RKO (cell line): Measurements from ENCODE around the gene OGFR.

Experiments
- DNase-seq: peaks from one replicate; pipeline ENCODE4 v3.0.0-alpha.2; 2016; ENCODE audit warnings: low spot score

Gene OGFR

DNA sequence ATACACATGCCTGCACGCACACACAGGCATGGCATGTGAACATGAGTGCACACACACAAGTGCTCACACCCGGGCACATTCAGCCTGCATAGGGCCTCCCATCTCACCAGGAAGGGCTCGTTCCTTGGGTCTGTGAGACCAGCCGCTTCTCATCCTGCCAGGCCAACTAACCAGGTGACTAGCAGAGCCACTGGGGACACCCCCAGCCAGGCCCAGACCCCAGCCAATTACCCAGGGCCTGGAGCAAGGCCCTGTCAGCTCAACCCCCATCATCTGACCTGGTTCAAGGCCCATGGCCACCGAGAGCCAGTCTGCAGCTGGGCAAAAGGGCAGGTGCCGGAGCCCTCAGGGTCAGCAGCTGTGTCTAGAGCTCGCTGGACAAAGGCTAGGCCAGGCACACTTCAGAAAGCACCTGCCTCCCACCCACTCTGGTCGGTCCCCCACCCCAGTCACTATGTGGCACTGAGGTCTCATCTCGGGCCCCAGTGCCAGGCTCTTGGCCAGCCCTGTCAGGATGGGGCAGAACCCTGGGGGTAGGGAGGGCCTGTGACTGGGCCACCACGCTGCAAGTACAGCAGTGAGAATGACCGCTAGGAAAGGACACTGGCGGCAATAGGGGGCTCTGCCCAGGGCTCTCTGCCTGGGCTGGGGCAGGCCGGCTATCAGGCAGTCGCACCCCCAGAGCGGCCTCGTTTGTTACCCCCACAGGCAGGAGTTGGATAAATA, 35.1 kb upstream of the OGFR start:
- no peak for DNase-seq

DNA sequence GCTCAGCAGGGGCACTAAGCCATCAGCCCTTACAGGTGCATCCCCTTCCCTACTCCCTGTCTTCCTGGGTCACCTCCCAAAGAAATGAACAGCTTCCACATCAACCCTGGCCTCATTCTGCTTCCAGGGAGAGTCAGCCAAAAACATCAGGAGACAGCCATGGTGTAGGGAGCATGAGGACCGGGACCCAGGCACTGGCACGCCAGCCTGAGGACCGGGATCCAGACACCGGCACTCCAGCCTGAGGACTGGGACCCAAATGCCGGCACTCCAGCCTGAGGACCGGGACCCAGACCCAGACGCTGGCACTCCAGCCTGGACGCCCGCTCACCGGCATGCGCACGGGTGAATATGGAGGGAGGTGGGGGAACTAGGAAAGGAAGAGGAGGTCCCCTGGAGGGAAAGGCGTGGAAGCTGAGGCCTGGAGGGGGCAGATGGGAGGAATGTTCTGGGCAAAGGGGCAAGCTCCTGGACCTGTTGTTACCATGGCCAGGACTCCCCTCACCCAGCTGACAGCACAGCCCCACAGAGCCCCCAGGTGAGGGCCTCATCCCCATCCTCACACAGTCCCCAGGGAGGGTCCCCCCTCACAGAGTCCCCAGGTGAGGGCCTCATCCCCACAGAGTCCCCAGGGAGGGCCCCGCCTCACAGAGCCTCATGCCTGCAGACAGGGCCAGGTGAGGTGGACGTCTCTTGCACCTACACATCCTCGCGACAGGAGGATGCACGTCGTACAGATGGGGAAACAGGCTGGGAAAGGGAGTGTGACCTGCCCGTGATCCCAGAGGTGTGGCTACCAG, 34.3 kb upstream of the OGFR start:
- DNase-seq: no peak

DNA sequence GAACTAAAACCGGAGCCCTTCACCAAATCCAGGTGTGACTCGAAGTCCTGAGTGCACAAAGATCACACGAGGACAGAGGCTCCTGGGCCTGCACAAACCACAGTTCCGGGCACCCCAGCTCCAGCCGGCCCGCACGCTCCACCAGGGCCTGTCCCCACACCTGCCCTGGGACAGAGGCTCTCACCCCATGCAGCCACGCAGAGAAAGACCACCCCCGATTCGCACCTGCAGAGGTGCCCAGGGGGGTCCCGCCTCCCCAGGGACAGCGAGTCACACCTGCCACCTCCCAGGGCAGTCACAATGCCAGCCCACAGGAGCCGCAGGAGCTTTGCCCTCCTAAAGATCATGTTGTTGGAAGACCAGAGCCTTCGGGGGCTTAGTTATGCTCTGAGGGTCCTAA, 33.7 kb upstream of the OGFR start:
- DNase-seq: no peak

DNA sequence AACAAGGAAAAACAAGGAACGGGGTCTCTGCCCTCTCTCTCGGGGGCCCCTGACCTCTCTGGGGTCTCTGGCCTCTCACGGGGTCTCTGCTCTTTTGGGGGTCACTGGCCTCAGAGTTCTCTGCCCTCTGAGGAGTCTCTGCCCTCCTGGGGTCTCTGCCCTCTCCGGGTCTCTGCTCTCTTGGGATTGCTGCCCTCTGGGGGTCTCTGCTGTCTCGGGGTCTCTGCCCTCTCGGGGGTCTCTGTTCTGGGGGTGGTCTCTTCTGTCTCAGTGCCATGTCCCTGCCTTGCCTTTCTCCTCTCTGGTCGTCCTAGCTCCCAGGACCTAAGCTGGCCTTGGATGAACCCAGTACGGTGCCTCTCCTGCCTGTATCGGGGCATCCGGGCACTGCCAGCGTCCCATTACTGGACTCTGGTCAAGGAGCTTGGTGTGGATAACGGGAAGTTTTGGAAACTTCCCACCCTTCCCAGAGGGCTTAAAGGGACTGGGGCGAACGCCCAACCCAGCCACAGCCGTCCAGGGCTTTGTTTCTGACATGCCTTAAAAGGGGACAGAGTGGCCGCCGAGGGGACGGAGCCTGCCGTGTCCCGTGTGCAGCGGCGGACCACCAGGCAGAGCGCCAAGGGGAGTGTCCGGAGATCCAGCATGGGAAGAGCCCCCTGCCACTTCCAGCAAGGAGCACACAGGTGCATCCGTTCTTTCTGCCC, 33.1 kb upstream of the OGFR start:
- no peak for DNase-seq

DNA sequence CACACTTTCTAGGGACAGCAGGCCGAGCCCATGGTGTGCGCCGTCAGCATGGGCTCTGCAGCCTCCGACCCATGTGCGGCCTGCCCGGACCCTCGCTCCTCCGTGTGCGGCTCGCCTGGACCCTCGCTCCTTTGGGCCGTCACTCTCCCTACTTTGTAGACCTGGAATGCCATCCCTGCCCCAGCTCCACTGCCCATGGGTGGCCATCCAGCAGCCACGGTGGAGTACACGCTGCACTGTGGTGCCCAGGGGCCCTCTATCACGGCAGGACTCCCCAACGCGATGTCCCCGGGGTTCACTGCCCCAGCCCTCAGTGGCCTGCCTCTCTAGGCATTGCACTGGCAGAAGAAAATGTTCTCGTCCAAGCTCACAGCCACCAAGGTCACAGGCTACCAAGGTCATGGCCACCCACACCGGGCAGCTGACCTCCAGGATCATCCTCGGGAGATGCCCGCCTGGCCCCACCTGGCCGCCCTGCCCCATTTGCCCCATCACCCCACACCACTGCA, 32.5 kb upstream of the OGFR start:
- no peak for DNase-seq

DNA sequence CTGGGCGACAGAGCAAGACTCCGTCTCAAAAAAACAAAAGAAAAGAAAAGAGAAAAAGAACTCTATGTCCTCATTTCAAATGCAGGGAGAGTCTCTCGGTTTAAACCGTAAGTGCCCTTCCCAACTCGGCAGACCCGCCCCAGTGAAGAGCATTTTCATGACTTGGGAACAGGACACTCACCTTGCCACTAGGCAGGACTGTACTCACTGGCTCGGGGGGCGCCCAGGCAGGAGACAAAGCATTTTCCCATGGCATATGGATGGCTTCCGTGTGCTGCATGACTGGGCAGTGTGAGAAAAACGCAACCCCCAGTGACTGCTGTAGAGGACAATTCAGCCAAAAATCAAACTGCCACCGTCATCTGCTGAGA, 32.0 kb upstream of the OGFR start:
- DNase-seq: no peak

DNA sequence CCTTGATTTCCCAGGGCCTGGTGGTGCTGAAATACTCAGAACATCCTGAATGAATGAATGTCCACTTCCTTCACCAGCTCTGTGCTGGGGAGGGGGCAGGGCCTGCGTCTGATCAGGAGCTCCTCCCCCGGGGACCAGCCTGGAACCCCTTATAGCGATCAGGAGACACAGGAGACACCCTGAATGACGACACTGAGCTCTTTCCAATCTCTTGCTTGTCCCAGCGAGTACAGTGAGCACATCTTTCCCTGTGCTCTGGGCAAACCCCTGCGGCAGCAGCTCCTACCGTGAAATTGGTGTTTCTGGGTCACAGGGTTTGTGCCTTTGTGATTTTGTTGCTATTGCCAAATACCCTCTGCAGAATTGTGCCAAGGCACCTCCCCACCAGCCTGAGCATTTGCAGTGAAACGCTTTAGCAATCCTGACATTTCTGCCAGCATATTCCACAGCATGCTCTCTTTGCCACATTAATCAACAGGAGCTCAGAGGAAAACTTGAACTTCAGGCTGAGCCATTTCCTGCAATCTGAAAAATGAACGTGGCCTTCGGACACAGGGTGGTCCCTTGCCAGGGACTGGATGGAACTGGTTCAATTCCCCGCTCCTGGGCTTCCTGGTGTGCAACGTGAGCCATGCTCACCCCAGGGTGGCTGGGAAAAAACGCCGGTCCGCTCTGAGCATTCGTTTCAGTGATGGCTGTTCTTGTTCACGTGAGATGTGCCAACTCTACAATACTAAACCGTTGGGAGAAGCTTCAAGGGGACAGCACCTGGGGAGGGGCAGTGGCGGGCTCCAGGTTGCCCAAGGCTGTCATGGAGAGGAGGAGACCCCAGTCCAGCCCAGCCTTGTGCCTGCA, 31.4 kb upstream of the OGFR start:
- DNase-seq: no peak

DNA sequence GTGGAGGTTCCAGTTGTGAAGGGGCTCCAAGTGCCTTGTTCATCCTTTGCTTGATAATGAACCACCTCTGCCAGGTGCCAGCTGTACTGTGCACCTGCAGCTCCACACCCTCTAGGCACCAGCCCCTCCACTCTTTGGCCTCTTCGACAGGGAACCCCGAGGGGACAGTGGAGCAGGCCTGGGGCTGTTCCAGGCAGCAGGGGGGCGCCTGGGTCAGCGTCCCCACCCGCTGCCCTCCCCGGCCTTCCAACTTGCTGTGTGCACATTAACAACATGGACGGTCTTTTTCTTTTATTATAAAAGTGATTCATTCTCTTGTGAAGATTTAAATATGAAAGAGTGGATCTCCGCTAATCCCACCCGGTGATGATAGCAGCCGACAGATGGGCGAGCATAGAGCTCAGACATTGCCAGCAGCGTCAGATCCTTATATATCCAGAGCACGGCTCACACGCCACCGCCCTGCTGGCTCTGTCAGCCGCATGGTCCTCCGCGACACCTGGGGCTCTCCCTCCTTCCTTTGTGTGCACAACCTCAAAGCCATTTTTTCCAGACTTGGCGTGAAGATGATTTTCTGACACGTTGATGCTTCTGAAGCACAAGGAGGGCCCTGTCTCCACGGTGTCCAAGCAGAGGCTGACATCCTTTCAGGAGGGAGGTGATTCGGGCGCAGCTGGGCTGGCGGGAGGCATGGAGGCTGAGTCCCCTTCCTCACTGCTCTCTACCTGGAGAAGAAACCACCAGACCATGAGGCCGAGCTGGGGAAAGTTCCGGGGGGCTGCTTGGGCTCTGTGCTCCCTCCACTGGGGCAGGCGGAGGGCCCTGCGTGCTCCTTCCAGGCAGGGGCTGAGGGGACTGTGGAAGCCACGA, 30.6 kb upstream of the OGFR start:
- DNase-seq: no peak

DNA sequence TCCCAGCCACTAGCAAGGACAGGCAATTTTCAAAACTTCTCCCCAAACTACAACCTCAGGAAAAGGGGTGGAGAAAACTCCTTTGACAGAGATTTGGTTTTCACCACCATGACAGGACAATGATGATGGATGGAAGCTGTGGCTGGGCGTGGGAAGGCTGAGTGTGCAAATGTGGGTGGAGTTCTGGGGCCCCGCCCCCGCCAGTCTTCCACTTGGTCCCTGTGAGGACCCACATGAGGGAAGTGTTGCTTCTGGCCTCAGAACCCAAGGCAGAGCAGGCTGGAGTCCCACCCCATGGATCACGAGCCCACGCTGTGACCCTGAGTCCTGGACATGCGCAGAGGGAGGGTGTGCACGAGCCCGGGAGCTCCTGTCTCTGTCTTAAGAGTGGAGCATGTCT, 29.9 kb upstream of the OGFR start:
- DNase-seq: peak; percentile 29

DNA sequence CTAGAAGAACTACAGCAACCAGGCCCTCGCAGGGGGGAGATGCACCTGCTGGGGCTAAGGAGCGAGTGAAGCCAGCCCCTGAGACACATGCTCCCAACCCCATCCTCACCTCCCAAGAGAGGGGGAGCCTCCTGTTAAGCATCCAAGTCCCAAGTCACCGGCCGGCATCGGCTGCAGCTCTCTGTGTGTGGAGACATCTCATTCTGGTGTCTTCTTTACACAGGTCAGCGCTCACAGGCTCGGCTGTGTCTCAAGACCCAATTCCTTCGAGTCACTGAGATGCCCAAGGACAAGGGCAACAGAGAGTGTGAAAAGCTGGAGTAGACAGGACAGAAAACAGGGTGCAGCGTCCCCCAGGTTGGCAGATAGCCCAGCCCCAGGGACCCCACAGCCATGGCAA, 29.4 kb upstream of the OGFR start:
- DNase-seq: no peak

DNA sequence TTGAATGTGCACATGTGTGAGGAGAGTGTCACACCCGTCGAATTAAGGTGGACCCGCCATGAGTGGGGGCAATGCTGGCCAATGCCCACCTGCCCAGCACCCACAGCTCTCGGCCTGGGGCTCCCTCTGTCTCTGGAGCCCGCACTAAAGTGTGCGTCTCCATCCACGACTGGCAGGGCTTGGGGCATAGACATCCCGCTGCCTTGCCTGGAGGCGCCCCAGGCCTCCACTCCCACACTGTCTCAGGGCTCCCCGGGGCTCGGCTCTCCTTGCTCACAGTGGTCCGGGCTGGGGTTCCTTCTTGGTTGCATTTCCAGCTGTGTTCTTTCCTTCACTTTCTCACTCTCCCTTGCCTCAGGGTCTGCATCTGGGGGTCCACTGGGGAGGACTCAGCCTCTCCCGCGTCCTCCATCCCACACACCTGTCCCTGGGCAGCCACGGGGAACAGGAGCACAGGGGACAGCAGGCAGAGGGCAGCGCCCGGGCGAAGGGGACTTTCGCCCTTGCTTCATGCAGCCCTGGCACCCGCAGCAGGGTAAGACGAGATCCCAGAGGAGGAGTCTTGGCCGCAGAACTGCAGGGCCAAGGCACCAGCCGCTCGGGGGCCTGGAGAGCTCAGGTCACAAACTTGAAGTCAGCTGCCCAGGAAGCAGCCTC, 28.5 kb upstream of the OGFR start:
- no peak for DNase-seq

DNA sequence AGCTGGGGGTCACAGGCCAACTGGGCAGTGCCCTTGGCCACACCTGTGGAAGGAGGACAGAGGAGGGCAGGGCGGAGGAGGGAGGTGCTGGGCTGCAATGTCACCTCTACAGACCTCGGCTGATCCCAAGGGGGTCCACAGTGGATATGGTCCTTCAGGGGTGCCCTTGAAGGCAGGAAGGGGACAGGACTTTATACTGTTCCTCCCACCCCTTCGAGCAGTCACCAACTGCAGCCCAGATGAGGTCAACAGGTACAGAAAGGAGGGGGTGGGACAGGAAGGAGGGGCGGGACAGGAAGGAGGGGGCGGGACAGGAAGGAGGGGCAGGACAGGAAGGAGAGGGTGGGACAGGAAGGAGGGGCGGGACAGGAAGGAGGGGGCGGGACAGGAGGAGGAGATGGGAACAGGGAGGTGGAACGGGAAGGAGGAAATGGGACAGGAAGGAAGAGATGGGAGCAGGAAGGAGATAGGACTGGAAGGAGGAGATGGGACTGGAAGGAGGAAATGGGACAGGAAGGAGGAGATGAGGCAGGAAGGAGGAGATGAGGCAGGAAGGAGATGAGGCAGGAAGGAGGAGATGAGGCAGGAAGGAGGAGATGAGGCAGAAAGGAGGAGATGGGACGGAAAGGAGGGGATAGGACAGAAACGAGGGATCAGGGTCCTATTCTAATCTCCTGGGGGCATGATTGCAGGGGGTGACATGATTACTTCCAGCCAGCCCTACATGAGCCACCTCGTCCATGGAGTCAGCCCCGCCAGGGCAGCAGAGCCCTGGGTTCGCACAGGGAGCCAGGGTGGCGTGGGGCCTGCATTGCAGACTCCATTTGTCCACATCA, 27.7 kb upstream of the OGFR start:
- peak; percentile 90 for DNase-seq

DNA sequence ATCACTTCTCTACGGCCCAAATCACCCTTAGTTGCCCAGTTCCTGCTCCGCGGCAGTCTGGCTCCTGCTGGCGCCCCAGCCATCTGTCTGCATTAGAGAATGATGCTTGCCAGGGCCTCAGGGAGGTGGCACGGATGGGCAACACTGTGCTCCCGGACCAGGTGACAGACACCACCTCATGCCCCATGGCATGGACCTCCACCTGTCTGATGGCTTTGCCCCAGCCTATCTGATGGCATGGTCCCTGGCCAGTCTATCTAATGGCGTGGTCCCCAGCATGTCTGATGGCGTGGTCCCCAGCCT, 27.2 kb upstream of the OGFR start:
- DNase-seq: no peak

DNA sequence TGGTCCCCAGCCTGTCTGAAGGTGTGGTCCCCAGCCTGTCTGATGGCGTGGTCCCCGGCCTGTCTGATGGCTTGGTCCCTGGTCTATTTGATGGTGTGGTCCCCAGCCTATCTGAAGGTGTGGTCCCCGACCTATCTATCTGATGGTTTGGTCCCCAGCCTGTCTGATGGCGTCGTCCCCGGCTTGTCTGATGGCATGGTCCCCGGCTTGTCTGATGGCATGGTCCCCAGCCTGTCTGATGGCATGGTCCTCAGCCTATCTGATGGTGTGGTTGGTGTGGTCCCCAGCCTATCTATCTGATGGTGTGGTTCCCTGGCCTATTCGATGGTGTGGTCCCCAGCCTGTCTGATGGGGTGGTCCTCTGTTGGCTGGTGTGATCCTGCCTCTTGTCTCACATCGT, 26.6 kb upstream of the OGFR start:
- DNase-seq: no peak

DNA sequence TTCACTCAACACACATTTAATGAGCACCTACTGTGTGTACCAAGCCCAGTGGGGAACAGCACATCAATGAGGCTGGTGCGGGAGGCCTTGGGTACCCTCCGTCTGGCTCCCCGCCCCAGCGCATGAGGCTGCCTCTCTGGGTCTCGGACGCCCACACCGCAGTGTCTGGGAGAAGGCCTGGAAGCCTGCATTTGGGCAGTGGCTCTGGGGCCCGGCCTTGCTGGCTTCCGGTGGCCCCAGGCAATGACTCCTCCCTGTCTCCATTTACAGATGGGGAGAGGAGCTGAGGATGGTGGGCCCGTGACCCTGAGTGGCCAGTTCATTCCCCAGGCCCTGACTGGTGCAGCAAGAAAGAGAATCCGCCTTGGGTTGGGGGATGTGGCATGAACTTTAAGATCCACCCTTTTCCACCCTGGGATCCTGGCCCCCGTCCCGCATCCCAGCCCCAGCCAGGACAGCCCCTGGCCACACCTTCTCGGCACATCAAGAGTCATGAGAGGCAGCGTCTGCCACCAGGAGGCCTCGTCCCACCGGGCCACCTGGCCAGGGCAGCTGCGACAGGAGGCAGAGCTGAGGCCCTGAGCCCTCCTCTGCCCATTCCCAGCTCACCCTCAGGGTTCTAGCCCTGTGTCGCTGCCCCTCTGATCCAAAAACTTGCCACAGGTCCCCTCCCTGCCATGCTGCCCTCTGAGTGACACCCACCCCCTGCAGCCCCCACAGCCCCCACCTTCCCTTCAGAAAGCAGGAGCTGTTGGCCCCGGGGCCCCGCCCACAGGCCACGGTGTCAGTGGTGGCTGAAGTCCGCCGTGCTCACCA, 25.8 kb upstream of the OGFR start:
- no peak for DNase-seq

DNA sequence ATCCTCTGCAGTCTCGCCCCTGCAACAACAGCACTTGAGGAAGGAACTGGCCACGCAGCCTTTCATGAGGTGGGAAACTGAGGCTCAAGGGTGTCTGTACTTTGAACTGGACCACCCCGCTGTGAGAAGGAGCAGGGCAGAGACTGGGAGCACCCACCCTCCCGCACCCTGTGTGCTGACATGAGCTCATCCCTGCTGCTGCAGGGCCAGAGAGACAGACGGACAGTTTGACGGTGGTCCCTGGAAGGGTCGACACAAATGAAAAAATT, 25.3 kb upstream of the OGFR start:
- DNase-seq: no peak

DNA sequence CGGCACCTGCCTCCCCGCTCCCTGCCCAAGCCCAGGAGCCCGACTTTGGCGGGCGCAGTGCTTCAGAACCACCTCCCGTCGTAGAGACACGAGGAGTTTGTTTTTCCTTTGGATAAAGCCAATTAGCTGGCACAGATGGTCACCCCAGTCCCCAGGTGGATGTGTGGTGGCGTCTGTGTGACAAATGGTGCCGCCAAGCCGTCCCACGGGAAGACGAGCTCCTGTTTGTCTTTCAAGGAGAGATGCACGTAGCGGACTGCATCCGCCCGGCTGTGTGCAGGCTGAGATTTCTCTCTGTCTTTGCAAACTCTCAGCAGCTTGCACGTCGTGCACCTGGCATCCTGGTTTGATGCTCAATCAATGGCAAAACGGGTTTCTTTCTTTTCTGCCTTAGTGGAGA, 24.4 kb upstream of the OGFR start:
- no peak for DNase-seq

DNA sequence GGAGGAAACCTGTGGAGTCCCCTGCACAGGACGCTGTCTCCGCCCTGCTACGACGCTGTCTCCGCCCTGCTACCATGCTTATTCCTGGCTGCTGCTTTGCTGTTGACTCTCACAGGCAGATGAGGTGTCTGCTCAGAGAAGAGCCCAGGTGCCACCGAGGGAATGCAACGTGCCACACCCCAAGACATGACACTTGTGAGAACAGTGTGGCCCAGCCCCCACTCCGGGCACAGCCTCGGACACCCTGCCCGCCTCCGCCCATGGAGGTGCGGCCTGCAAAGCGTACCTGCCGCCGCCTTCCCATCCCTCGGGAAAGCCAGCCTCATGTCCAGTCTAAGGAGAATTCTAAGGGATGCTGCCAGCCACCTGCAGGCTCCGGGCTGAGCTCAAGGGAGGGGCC, 23.9 kb upstream of the OGFR start:
- no peak for DNase-seq
